ENCODE data around the gene SCNM1.

SCNM1 gene

GRCh38 chr1:151165738-151166504 is at the start of gene SCNM1, which contains the start of gene LYSMD1:
Gene SCNM1 (plus strand): TSS chr1:151166144. CDS start chr1:151166153, 9 bp downstream.
Gene LYSMD1 (minus strand): TSS chr1:151165902. CDS start chr1:151165258, 644 bp downstream.
- peak; percentile 100 for DNase-seq

GRCh38 chr1:151124763-151125403 is 41.1 kb upstream of the SCNM1 start:
- no peak for DNase-seq

- no peak for DNase-seq
Observed at GRCh38 chr1:151128800-151129199, 37.1 kb upstream of the SCNM1 start.

- DNase-seq: peak; percentile 95
Observed at GRCh38 chr1:151130987-151131586, 34.9 kb upstream of the SCNM1 start.

GRCh38 chr1:151131701-151132334 is 34.1 kb upstream of the SCNM1 start:
- peak; percentile 74 for DNase-seq

- no peak for DNase-seq
Observed at GRCh38 chr1:151132335-151133017, 33.5 kb upstream of the SCNM1 start.

GRCh38 chr1:151133018-151133806 is 32.7 kb upstream of the SCNM1 start:
- no peak for DNase-seq

- DNase-seq: no peak
Observed at GRCh38 chr1:151134396-151134795, 31.5 kb upstream of the SCNM1 start.

GRCh38 chr1:151134991-151135390 is 31.0 kb upstream of the SCNM1 start:
- no peak for DNase-seq

GRCh38 chr1:151135433-151136385 is 30.2 kb upstream of the SCNM1 start:
- no peak for DNase-seq

GRCh38 chr1:151137789-151138188 is 28.2 kb upstream of the SCNM1 start:
- no peak for DNase-seq

GRCh38 chr1:151142411-151143056 is 23.4 kb upstream of the SCNM1 start:
- DNase-seq: no peak

GRCh38 chr1:151143057-151143435 is 22.9 kb upstream of the SCNM1 start:
- DNase-seq: no peak

- no peak for DNase-seq
Observed at GRCh38 chr1:151143986-151144385, 22.0 kb upstream of the SCNM1 start.

GRCh38 chr1:151144474-151145303 is 21.3 kb upstream of the SCNM1 start:
- peak; percentile 52 for DNase-seq

- DNase-seq: no peak
Observed at GRCh38 chr1:151145304-151146071, 20.5 kb upstream of the SCNM1 start.

GRCh38 chr1:151146072-151146411 is 19.9 kb upstream of the SCNM1 start:
- DNase-seq: peak; percentile 63

- peak; percentile 95 for DNase-seq
Observed at GRCh38 chr1:151146412-151147131, 19.4 kb upstream of the SCNM1 start, which contains the start of gene SEMA6C. Gene SEMA6C (minus strand): TSS chr1:151146631. CDS start chr1:151142621, 4,010 bp downstream.

Measured in eye (tissue), 1 donor.